Upper lobe of left lung (tissue), 4 donors: ENCODE results near the gene ZNF329.

Experiments used
- POLR2A ChIP-seq, 4 donors: fragments of 450-650 bp; IDR thresholded peaks; one replicate each; pipeline ENCODE4 v1.5.1; 2016 to 2017; ENCODE audit warnings: antibody characterized with exemption in 4 of 4, mild to moderate bottlenecking in 2 of 4
- POLR2AphosphoS5 ChIP-seq, 2 donors: sonication (generic); formaldehyde crosslinking; IDR thresholded peaks; one replicate each; pipeline ENCODE4 v1.5.1; 2017; ENCODE audit warnings: antibody characterized with exemption in 2 of 2
- TF ChIP-seq, protein P1 (sequence below), 6 experiments: fragments of 450-650 bp in 4 of 6; fragments of 200-600 bp in 2 of 6; sonication (generic) in 2 of 6; IDR thresholded peaks; one replicate each; pipeline ENCODE4 v1.5.1; 2016 to 2019; ENCODE audit warnings: antibody characterized with exemption in 6 of 6

- TF ChIP-seq, protein P1, sequence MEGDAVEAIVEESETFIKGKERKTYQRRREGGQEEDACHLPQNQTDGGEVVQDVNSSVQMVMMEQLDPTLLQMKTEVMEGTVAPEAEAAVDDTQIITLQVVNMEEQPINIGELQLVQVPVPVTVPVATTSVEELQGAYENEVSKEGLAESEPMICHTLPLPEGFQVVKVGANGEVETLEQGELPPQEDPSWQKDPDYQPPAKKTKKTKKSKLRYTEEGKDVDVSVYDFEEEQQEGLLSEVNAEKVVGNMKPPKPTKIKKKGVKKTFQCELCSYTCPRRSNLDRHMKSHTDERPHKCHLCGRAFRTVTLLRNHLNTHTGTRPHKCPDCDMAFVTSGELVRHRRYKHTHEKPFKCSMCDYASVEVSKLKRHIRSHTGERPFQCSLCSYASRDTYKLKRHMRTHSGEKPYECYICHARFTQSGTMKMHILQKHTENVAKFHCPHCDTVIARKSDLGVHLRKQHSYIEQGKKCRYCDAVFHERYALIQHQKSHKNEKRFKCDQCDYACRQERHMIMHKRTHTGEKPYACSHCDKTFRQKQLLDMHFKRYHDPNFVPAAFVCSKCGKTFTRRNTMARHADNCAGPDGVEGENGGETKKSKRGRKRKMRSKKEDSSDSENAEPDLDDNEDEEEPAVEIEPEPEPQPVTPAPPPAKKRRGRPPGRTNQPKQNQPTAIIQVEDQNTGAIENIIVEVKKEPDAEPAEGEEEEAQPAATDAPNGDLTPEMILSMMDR (IDR thresholded peaks at IDR 0.05), result no peak
- no peak for TF ChIP-seq POLR2A (IDR thresholded peaks at IDR 0.05)
- TF ChIP-seq POLR2AphosphoS5 (IDR thresholded peaks at IDR 0.05), result no peak
Measured at GRCh38 chr19:58129284-58129683, 21.3 kb downstream of the ZNF329 start.
